GM21528 (cell line): ENCODE results near the gene MAGI3.
"Not testable (repeated sequence)": the region's sequence is repeated elsewhere in the genome, so short reads cannot be mapped to it uniquely, and the experiment has no call there.

Experiments used
- ATAC-seq: cut with Tn5 transposase; IDR thresholded peaks from one replicate; pipeline ENCODE4 v1.9.1; 2021; ENCODE audit warnings: mild to moderate bottlenecking, moderate library complexity; ENCODE audit not compliant: unreplicated experiment, low FRiP score

MAGI3 gene

GRCh38 chr1:113438505-113439276 lies 48.4 kb downstream of the MAGI3 start:
- no peak for ATAC-seq

DNA sequence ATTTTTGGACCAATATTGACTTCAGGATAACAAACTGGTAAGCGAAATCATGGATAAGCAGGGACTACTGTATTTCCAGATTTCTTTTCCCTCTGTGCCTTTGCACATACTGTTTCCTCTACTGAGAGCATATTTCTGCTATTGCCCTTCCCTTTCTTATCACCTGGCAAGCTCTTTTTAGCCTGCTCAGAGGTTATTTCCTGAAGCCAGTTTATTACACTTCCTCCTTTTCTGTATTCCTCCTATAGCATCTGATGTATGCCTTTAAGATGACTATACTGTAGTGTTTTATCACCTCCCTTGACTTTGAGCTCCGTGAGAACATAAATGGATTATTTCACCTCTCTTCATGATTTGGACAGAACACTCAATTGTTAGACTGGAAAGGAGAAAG lies 49.0 kb downstream of the MAGI3 start:
- ATAC-seq, result no peak

DNA sequence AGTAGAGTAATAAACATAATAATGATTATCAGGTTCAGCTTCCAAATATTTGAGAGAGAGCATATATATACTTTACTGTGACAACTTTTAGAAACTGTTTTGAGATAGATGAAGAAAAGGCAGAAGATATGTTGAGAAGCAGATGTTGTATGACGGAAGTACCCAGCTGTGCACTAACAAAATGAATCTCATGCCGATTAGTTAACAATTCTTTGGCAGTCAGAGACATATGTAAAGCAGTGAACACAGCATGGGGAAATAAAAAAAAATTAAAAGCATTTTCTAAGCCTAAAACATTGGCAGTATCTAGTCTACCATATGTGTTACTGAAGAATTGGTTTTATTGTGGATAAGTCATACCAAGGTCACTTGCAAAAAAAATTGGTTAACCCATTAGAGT lies 51.8 kb downstream of the MAGI3 start:
- ATAC-seq, result no peak

DNA sequence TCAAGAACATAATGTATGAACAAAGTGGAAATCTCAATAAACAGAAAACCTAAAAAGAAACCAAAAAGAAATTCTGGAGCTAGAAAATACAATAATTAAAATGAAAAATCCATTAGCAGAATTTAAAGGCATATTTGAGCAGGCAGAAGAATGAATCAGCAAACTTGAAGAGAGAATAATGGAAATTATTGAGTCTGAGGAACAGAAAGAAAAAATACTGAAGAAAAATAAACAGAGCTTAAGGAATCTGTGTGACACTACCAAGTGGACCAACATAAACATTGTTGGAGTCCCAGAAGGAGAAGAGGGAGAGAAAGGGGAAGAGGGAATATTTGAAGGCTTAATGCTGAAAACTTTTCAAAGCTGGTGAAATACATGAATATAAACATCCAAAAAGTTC lies 54.5 kb downstream of the MAGI3 start:
- ATAC-seq, result no peak

DNA sequence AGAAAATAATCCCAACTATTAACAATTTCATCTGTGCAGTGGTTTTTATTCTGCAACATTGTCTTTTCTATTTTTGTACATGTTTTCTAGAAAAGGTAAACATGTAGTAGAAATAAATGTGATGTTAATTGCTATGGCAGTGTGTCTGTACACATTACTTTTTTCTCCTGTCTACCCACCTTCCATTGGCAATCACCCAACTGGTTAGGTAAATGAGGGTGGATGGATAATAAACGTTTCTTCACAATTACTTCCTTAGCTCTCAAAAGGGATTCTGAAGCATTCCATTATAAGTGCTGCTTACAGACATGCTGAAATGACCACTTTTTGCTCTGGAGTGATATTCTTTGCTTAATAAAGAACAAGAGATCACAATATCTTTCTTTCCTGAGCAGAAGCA lies 61.4 kb downstream of the MAGI3 start:
- ATAC-seq, result no peak

DNA sequence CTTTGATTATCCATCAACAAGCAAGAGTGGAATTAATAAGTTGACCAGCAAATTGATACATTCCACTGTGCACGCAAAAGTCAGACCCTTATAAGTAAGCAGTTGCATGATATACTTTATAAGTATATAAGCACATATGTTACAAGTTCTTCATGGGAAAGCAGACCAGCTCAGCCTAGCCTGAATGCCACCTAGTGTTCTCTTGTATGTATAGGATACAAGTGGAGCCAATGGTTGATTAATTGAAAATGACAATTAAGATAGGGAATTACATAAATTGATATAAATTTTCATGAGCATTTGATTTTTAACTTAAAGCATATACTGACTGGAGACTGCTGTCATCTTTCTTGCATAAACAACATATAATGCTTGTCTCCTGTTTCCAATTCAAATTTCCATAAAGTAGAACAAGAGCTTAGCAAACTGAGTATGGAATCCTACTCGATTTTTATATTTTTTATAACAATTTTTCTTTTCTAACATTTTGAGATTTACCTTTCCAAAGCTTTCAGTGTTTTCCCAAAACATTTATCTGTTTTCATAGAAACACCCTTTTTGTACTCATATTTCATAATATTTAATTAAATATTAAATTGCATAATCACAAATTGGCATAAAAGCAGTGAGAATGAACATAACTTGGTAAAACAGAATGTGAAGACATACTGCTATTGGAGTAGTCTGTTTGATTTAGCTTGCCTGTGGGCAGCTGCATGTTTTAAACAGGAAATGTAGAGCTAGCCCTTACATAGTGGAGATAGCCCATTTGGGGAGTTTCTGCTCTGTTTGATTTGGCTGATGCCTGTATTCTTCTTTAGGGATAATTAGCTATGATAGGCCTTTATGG lies 62.8 kb downstream of the MAGI3 start:
- no peak for ATAC-seq

GRCh38 chr1:113453771-113454083 lies 63.4 kb downstream of the MAGI3 start:
- no peak for ATAC-seq

- no peak for ATAC-seq
Observed at GRCh38 chr1:113455374-113455773, 65.1 kb downstream of the MAGI3 start.

DNA sequence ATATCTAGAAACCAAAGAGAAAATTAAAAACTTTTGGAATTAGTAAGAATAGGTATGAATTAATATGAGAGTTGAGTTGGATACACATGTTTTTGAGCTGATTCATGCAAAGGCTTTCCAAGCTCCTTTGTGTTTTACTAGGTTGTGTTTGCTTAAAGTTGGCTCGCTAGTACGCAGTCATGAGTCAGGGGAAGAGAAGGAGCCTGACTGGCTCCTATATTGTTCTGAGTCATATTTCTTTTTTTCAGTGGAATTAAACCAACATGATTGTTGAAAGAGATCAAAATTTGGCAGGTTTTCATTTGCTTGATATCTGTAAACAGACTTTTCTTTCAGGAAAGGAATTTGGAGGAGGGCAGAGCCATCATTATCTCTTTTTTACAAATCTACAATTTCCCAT lies 66.7 kb downstream of the MAGI3 start:
- no peak for ATAC-seq

DNA sequence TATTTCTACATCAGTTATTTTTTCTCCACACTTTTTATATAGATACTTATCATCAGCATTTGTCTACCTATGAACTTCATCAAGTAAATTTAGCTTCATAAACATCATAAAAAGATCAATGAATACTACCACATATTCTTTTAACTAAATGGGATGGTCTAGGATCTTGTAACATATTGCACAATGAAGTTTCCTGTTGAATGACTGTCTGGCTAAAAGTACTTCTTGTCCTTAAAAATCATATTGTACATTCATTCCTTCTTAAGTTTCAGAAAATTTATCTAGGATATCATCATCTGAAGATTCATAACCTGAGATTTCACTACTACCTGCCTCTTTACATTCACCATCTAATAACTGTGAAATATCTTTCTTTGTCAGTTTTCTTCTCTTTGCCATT lies 69.0 kb downstream of the MAGI3 start:
- ATAC-seq, result no peak

GRCh38 chr1:113467991-113468390 lies 77.7 kb downstream of the MAGI3 start:
- no peak for ATAC-seq

GRCh38 chr1:113478427-113479195 lies 88.3 kb downstream of the MAGI3 start:
- not testable (repeated sequence) for ATAC-seq

GRCh38 chr1:113479713-113480676 lies 89.7 kb downstream of the MAGI3 start:
- no peak for ATAC-seq

DNA sequence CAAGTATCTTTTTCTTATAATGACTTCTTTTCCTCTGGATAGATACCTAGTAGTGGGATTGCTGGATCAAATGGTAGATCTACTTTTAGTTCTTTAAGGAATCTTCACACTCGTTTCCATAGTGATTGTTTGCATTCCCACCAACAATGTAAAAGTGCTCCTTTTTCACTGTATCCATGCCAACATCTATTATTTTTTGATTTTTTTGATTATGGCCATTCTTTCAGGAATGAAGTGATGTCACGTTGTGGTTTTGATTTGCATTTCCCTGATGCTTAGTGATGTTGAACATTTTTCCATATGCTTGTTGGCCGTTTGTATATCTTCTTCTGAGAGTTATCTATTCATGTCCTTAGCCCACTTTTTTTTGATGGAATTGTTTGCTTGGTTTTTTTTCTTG lies 94.8 kb downstream of the MAGI3 start:
- not testable (repeated sequence) for ATAC-seq

GRCh38 chr1:113488576-113489177 lies 98.4 kb downstream of the MAGI3 start:
- ATAC-seq, result no peak

DNA sequence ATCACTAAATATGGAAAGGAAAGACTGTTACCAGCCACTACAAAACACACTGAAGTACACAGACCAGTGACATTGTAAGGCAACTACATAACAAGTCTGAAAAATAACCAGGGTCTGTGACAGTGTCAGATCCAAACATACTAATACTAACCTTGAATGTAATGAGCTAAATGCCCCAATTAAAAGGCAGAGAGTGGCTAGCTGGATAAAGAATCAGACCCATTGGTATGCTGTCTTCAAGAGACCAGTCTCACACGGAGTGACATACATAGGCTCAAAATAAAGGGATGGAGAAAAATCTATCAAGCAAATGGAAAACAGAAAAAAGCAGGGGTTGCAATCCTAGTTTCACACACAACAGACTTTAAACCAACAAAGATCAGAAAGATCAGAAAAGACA lies 100.1 kb downstream of the MAGI3 start:
- no peak for ATAC-seq

DNA sequence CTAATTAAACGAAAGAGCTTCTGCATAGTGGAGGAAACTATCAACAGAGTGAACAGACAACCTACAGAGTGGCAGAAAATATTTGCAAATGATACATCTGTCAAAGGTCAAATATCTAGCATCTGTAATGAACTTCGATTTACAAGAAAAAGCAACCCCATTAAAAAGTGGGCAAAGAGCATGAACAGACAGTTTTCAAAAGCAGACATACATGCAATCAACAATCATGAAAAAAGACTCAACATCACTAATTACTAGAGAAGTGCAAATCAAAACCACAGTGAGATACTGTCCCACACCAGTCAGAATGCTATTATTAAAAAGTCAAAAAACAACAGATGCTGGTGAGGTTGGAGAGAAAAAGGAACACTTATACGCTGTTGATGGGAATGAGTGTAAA lies 103.2 kb downstream of the MAGI3 start:
- ATAC-seq, result no peak

GRCh38 chr1:113505357-113505756 lies 115.0 kb downstream of the MAGI3 start:
- ATAC-seq, result no peak

DNA sequence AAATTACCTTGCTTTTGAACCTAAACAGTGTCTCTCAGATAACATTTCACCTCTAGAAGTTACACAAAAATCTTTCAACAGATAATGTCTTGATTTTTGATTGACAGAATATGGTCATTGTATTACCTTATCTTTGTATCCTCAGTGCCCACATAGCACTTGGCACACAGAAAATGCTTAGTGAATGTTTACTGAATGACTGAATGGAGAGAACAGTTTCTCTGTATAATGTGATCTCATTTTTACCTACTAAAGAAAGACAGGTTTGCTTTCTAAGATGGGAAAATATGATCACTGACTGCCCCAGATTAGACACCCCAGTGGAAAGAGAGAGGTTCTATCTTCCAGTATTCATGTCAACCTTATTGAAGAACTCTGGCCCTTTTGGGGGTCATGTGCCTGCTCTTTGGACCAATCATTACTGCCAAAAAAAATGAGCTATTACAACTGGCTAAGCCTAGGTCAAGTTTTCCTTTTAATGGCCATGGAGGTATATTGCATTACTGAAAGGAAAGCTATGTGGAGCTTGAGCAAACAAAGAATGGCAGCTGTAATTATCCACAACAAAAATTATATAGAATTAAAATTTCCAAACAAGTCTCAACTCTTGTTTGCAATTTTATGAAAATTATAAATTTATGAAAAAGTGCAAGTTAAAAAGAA lies 117.4 kb downstream of the MAGI3 start:
- no peak for ATAC-seq
